ENCODE data around the gene DIDO1.
"Not testable (repeated sequence)": the region's sequence is repeated elsewhere in the genome, so short reads cannot be mapped to it uniquely, and the experiment has no call there.

The DIDO1 gene

DNA sequence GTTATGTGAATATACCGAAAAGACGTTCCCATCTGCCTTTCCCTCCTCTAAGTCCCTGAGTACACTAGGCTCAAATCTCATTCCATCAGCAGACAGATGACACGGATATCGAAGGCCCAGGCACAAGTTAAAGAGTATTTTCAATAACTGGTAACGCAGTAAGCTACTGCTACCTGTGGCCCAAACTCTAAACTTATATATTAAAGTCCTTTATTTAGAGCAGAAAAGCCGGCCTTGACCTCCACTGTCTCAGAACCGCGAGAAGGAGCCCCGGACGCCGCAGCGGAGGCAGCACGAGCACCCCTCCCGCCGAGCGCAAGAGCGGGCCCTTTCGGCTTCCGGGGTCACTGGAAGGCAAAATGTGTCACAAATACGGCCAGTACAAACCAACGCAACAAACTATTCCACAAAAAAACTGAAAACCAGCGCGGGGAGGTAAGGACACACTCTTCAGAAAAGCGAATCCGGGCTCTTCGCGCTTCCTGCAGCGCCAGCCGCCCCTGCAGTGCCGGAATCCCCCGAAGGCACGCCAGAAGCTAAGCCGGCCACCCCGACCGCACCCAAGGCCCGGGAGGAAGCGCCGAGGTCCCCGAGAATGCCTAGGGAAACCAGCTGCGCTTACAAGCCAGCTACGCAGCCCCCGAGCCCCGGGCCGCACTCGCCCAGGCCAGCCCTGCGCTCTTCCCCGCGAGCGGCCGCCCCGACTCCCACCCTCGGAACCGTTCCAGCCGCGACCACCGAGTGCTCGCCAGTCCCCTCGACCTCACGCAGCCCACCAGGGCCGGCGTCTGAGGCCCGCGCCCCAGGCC, 681 bp downstream of the DIDO1 start:
- peak; percentile 44 for DNase-seq

GRCh38 chr20:62925076-62925419, 1.3 kb downstream of the DIDO1 start:
- no peak for DNase-seq

DNA sequence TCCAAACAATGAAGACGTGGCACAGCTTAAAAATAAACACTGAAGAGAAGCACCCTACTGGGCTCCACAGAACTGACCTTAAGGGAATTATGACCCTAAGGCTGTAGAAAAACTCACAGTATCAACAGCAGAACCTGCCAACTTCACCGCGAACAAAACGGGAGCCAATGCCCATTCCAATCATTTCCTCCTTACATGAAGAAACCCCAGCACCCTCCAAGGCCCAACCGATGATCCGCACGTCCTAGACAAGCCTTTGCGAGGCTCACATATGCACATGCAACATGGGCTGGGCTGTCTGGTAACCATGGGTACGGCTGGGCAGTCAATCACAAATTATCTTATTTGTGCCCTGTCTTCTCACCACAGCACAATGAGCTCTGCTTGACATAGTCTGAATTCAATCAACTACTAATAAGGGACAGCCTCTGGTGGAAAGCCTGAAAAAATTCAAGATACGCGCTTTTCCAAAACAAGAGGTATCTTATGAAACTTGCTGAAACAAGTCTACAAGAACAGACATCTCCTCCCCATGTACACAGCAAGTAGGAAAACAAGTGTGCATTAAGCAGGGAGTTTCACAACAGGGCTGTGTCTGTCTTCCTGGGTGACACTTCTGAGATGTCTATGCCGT, 1.7 kb downstream of the DIDO1 start:
- no peak for DNase-seq

DNA sequence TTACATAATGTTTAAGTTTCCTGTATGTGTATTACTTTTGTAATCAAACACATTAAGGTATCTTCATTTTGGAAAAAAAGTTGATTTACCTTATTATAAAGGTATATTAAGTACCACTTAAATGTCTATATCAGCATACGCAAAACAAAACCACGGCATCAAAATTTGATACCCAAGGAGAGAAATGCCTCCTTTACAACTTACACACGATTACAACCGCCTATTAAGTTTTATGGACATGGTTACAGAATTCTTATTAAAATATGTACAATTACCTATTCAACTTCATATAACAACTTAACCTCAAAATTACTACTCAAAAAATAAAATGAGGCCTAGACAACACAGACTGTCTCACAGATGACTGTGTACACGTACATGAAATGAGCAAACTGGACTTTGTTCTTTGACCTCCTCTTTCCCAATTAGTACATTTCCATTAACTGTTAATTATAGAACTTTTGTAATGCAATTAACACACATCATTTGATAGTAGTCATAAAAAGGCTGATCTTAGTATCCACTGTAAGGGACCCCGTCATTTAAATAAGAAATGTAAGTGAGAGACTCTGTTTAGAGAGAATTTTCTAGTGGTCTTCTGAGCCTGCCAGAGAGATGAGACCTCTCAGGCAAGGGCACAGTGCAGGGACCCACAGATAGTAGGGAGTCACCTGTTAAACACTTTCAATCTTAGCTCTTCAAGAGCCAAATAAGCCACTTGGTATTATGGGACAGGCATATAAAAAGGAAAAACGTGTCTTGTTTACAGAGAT, 2.5 kb downstream of the DIDO1 start:
- DNase-seq, result no peak

- DNase-seq, result not testable (repeated sequence)
These were observed 3.1 kb downstream of the DIDO1 start for GRCh38 chr20:62923059-62923668.

DNA sequence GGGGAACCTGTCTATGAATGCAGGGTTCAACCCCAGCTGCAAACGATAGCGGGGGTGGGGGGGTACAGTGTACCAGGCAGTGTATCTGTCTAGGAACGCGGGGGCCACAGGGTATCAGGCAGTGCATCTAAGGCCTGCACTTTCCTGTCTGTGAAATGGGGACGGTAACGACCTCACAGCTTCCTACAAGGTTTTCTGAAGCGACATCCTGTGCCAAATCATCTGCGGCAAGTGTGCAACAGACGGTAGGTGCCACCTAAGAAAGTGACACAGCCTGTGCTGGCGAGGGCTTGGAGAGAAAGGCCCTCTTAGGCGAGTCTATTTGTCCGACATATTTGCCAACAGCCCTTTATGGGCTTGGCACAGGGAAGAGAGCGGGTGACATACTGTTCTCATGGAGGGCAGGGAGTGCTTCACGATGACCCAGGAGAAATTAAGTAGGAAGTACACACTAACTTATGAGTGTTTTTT, 3.8 kb downstream of the DIDO1 start:
- peak; percentile 43 for DNase-seq

DNA sequence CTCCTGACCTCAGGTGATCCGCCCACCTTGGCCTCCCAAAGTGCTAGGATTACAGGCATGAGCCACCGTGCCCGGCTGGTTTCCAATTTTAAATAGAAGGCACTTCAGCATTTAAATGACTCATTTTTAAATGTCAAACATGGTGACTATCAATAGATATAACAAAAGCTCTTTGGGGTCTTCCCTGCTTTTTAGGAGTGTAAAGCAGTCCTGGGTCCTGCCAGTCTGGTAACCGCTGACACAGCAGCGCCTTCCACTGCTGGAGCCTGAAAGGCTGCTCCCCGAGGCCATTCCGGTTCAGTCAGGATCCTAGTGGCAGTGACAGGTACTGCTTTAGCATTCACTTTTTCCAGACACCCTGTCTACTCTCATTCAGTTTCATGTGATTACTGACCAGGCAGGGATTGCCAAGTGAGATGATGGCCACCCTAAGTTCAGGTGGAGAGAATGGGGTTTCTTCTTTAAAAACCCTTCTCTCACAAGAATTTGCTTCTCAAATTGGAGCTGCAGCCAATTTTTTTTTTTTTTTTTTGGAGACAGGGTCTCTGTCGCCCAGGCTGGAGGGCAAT, 5.1 kb downstream of the DIDO1 start:
- DNase-seq, result peak; percentile 55

- no peak for DNase-seq
These were observed 6.2 kb downstream of the DIDO1 start for GRCh38 chr20:62920039-62920645.

GRCh38 chr20:62918831-62919230, 7.5 kb downstream of the DIDO1 start:
- peak; percentile 43 for DNase-seq

DNA sequence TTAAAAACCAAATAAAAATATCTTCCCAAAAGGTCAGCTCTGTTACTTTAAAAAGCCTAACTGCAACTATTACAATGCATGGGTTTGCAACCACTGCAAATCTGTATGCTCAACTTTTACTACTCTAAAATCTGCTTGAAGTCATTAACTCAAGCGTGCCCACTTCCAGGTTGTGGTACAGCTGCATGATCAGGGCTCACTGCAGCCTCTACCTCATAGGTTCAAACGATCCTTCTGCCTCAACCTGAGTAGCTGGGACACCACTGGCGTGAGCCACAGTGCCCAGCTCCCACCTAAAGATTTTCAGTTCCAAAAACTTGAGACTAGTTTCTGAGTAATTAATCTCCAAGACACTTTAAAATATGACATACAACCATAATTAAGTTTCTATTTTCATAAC, 8.2 kb downstream of the DIDO1 start:
- peak; percentile 20 for DNase-seq

GRCh38 chr20:62917720-62918119, 8.6 kb downstream of the DIDO1 start:
- DNase-seq, result no peak

GRCh38 chr20:62916703-62917476, 9.4 kb downstream of the DIDO1 start:
- DNase-seq, result no peak

DNA sequence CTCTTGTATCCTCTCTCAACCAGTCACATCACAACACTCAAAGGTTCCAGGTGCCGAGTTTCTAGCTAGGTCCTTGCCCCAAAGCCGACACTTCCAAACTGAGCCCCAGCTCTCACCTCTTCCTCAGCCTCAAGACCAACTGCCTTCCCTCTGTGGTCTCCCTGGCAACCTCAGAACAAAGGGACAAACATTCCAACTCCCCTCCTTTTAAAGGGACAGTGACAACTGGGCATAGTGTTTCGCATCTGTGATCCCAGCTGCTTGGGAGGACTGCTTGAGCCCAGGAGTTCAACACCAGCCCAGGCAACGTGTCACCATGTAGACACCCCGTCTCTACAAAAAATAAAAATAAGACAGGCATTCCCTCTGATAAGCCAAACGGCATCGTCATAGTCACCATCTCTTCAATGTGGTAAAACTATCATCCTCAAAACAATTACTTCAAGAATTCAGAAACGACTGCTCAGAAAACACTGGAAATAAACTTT, 11.3 kb downstream of the DIDO1 start:
- no peak for DNase-seq

DNA sequence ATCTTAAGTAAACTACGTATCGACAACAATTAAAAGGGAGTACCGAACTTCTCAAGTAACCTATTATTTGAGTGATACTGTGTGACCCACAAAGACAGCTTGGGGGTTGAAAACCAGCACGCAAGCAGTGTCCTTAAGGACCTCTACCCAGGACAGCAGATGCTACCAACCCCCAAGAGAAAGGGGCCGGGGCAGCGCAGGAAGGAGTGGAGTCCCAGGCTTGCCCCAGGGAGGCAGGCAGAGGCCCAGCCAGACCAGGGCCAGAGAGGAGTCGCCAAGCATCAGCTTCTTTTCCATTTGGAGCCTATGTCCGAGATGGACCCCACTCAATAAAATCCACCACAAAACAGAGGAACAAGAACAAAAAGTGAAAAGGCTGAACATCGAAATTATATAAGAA, 11.9 kb downstream of the DIDO1 start:
- DNase-seq, result no peak

DNA sequence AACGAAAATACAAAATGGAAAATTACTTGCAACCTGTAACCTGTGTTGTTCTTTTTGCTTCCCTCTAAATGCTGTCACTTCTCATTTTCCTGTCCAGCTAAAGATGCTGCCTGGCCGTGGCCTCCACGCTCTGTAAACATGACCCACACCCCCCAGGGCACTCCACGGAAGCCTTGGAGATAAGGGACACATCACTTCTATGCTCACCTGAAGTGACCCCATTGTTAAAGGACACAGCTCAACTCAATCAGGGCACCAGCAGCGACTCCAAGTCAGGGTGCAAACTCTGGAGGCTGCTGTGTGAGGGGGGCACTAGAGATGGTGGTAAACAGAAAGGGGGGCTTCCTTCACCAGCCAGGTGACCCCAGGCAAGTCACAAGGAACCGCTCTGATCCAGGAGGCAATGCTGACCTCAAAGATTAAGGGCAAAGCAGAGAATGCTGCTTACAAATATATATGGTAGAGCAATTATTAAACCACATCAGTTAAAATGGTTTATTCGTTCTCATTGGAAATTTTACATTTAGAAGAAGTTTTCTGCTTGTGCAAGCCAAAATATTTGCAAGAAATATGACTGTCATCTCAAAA, 13.2 kb downstream of the DIDO1 start:
- no peak for DNase-seq

DNA sequence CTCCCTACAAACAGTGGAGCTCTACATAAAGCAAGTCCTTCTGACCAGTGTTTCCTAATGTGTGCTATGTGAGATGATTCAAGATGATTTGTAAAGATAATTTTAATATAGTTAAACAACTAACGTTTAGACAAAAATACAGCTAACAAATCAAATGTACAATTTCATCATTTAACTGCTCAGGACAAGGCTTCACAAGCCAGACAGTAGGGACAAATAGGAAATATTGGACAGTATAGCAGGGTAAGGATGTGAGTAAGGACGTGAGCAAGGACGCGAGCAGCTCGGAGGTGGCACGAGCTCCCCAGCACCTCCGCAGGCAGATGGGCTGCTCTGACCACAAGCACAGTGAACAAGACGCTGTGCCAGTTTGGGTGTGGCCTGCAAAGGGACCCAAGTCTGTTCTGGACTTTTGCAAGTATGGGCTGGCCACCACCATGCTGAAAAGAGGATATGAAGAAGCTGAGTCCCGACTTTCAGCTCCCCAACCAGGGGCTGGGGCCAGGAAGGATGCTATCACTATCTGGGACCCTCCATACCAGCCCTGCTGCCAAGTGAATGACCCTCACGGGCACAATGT, 14.5 kb downstream of the DIDO1 start:
- no peak for DNase-seq

DNA sequence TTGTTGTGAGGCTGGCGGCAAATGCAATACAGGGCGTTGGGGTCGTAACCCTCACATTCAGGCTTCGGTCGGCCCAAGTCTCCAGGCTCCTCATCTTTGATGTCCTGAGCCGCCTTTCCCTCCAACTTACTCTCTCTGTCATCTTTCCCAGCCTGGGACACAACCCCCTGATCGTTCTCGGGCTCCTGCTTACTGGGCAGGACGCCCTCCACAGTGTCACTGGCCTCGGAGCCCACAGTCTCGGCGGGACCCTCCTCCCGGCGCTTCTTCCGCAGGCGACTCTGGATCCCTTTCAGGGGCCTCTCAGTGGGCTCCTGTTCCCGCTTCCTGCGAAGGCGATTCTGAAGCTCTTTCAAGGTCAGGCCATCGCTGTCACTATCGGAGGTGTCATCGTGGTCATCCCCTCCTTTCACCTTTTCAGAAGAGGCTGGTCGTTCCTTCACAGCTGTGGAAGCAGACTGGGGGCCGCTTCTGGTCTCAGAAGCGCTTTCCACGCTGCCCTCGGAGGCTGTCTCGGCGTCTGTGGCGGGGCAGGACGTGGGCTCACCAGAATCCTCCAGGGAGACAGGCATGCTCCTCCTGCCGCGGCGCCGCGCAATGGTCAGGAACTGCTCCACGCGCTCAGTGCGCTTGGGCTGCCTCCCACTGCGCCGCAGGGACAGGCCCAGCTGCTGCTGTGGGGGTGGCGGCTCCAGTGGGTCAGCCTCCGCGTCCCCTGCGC, 15.4 kb downstream of the DIDO1 start:
- DNase-seq, result no peak

- no peak for DNase-seq
These were observed 16.0 kb downstream of the DIDO1 start for GRCh38 chr20:62910217-62910766.

DNA sequence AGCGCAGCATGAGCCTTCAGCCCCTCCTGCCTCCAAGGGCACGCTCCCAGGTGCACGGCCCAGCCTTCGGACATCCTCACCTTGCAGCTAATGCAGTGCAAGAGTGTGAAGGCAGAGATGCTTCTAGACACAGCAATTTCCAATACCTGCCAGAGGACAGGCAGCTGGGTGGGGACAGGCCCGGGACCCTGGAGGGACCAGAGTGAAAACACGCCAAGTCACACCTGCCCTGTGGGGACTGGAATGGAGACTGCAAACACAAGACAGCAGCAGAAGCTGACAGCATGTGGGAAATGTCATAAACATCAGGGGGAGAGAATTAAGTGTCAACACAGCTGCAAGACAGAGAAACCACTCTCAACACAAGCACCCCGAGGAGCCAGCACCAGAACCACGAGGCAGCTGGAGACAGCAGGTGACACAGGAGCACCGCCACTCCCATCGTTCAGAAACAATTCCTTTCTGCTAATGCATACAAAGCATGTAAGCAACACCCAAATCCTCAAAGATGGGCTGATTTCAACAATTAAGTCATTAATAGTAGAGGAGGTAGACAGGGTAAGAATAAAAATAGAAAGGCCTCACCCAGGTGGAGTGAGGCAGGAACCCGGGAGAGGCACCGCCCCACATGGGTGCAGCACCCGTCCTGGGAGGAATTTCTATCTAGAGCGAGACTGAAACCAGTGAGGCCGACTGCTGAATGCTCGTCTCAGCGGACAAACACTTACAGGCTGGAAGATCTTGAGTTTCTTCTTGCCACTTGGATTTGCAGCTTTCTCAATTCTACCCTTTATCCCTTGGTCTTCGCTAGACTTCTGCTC, 17.1 kb downstream of the DIDO1 start:
- DNase-seq, result no peak

Data from stimulated activated naive CD4-positive, alpha-beta T cell treated with Interleukin-2 at 50 U/mL for 16 hours (primary cell).